Measurements from ENCODE around the gene STOML2.

- TF ChIP-seq EZH2 (IDR thresholded peaks at IDR 0.05; ENCODE audit: low read depth) (no peak), CTCF (conservative IDR thresholded peaks at IDR 0.05) (no peak)
Measured at GRCh38 chr9:35056571-35057270, 46.2 kb downstream of the STOML2 start.

All from PC-9 (cell line).